CD14-positive monocyte (primary cell): ENCODE data around the gene LETM1. TPM values are rescaled to one million over a fixed set of nuclear protein-coding genes. Genes with fewer than 3 reads are reported as not detected.

Source experiments
- DNase-seq, 3 donors: peaks; one replicate each; pipeline ENCODE4 v3.0.0-alpha.2; 2011 to 2022
- H2AFZ ChIP-seq: 2 replicates; pipeline ENCODE4 v1.6.0; 2012; ENCODE audit warnings: mild to moderate bottlenecking, low read depth, low read length, inconsistent platforms; ENCODE audit not compliant: insufficient read depth, poor library complexity, severe bottlenecking
- H3K27ac ChIP-seq, 2 donors: 1 replicate in 1 of 2; 2 replicates in 1 of 2; pipeline ENCODE4 v1.5.1; 2012 to 2013; ENCODE audit warnings: low read length in 2 of 2, control low read depth in 1 of 2, inconsistent platforms in 1 of 2, low read depth in 1 of 2, mild to moderate bottlenecking in 1 of 2
- H3K27me3 ChIP-seq, 2 donors: one replicate each; pipeline versions ENCODE4 v1.6.0 to v1.6.1; 2011 to 2013; ENCODE audit warnings: low read length in 2 of 2; ENCODE audit not compliant: control insufficient read depth in 2 of 2, insufficient read depth in 2 of 2
- H3K36me3 ChIP-seq, 2 donors: replicated peaks in 1 of 2; 1 replicate in 1 of 2; 2 replicates in 1 of 2; pipeline versions ENCODE4 v1.5.1 to v1.6.1; 2012 to 2013; ENCODE audit warnings: low read length in 2 of 2, control low read depth in 1 of 2, inconsistent platforms in 1 of 2, mild to moderate bottlenecking in 1 of 2; ENCODE audit not compliant: insufficient read depth in 2 of 2, control insufficient read depth in 1 of 2
- H3K4me1 ChIP-seq, 2 donors: 1 replicate in 1 of 2; 2 replicates in 1 of 2; pipeline versions ENCODE4 v1.5.1 to v1.6.1; 2012 to 2013; ENCODE audit warnings: low read length in 2 of 2, control low read depth in 1 of 2, inconsistent platforms in 1 of 2, mild to moderate bottlenecking in 1 of 2, moderate library complexity in 1 of 2; ENCODE audit not compliant: insufficient read depth in 2 of 2, control insufficient read depth in 1 of 2
- H3K4me2 ChIP-seq: replicated peaks from 2 replicates; pipeline ENCODE3; 2012; ENCODE audit warnings: low read length, moderate library complexity, mild to moderate bottlenecking; ENCODE audit not compliant: poor library complexity, severe bottlenecking; ENCODE audit errors: extremely low read depth
- H3K4me3 ChIP-seq, 3 experiments: fragments of 200-600 bp in 1 of 3; sonication (generic) in 1 of 3; replicated peaks in 1 of 3; 1 replicate in 2 of 3; 2 replicates in 1 of 3; pipeline ENCODE4 v1.5.1; 2011 to 2013; ENCODE audit warnings: low read length in 3 of 3, mild to moderate bottlenecking in 3 of 3, control low read depth in 2 of 3, low read depth in 2 of 3, inconsistent platforms in 1 of 3, moderate library complexity in 1 of 3
- H3K79me2 ChIP-seq: 2 replicates; pipeline ENCODE4 v1.6.0; 2012; ENCODE audit warnings: mild to moderate bottlenecking, control low read depth, inconsistent platforms, low read length, moderate library complexity; ENCODE audit not compliant: insufficient read depth
- H3K9ac ChIP-seq: 2 replicates; pipeline ENCODE4 v1.6.0; 2017; ENCODE audit warnings: low read length, mild to moderate bottlenecking; ENCODE audit not compliant: insufficient read depth, poor library complexity, severe bottlenecking
- H3K9me3 ChIP-seq, 2 donors: replicated peaks in 1 of 2; 1 replicate in 1 of 2; 2 replicates in 1 of 2; pipeline versions ENCODE4 v1.5.1 to v1.6.1; 2012 to 2013; ENCODE audit warnings: low read length in 2 of 2, control low read depth in 1 of 2; ENCODE audit not compliant: control insufficient read depth in 1 of 2, insufficient read depth in 1 of 2
- H4K20me1 ChIP-seq: 2 replicates; pipeline ENCODE4 v1.6.0; 2012; ENCODE audit warnings: mild to moderate bottlenecking, low read length, control low read depth, moderate library complexity; ENCODE audit not compliant: insufficient read depth
- H3K27ac Mint-ChIP-seq, 7 donors: one replicate each; pipeline ENCODE4 v1.8.0; 2020; ENCODE audit warnings: mild to moderate bottlenecking in 7 of 7, mixed read lengths in 7 of 7, moderate library complexity in 6 of 7, inconsistent platforms in 2 of 7
- H3K27me3 Mint-ChIP-seq, 3 donors: one replicate each; pipeline ENCODE4 v1.8.0; 2021 to 2022; ENCODE audit warnings: low read depth in 3 of 3, mild to moderate bottlenecking in 3 of 3, mixed read lengths in 3 of 3, moderate library complexity in 3 of 3, inconsistent platforms in 1 of 3
- H3K36me3 Mint-ChIP-seq, 2 donors: one replicate each; pipeline ENCODE4 v1.8.0; 2020; ENCODE audit warnings: mixed read lengths in 2 of 2, inconsistent platforms in 1 of 2, mild to moderate bottlenecking in 1 of 2
- H3K4me1 Mint-ChIP-seq: one replicate; pipeline ENCODE4 v1.8.0; 2020; ENCODE audit warnings: mild to moderate bottlenecking, mixed read lengths
- H3K4me3 Mint-ChIP-seq, 2 donors: one replicate each; pipeline ENCODE4 v1.8.0; 2020; ENCODE audit warnings: mild to moderate bottlenecking in 2 of 2, mixed read lengths in 2 of 2, moderate library complexity in 1 of 2
- H3K9me3 Mint-ChIP-seq, 7 donors: one replicate each; pipeline ENCODE4 v1.8.0; 2020 to 2022; ENCODE audit warnings: mixed read lengths in 7 of 7, mild to moderate bottlenecking in 6 of 7, moderate library complexity in 6 of 7, inconsistent platforms in 2 of 7
- WGBS: methylation state at CpG from one replicate; pipeline ENCODE4 v1.1.5; 2013; ENCODE audit warnings: missing lambda C conversion rate; ENCODE audit not compliant: insufficient coverage; 5-methylcytosine and 5-hydroxymethylcytosine counted together
- intact Hi-C, 2 donors: fragments of 100-400 bp; cut with micrococcal nuclease; formaldehyde crosslinking; loops; one replicate each; pipeline versions ENCODE4 v1.15.0 to v1.15.1; 2023
- polyA plus RNA-seq, 3 donors: library from polyadenylated mRNA; depleted of rRNA in 1 of 3; unstranded in 2 of 3; stranded (reverse) in 1 of 3; fragments of 300-500 nt in 2 of 3; fragments of >200 nt in 1 of 3; fragmentation: Illumina TruSeq in 2 of 3; gene quantifications; 1 replicate in 2 of 3; 2 replicates in 1 of 3; pipeline ENCODE4 v1.2.3, GENCODE V29; 2012 to 2021
- TF ChIP-seq, protein P1 (sequence below): fragments of 200-600 bp; IDR thresholded peaks from one replicate; pipeline ENCODE4 v1.8.0; 2022; ENCODE audit warnings: antibody characterized with exemption, mild to moderate bottlenecking

Gene LETM1
- polyA plus RNA-seq, 3 donors, result 6.2 to 18.6 (median 9.0) TPM

DNA sequence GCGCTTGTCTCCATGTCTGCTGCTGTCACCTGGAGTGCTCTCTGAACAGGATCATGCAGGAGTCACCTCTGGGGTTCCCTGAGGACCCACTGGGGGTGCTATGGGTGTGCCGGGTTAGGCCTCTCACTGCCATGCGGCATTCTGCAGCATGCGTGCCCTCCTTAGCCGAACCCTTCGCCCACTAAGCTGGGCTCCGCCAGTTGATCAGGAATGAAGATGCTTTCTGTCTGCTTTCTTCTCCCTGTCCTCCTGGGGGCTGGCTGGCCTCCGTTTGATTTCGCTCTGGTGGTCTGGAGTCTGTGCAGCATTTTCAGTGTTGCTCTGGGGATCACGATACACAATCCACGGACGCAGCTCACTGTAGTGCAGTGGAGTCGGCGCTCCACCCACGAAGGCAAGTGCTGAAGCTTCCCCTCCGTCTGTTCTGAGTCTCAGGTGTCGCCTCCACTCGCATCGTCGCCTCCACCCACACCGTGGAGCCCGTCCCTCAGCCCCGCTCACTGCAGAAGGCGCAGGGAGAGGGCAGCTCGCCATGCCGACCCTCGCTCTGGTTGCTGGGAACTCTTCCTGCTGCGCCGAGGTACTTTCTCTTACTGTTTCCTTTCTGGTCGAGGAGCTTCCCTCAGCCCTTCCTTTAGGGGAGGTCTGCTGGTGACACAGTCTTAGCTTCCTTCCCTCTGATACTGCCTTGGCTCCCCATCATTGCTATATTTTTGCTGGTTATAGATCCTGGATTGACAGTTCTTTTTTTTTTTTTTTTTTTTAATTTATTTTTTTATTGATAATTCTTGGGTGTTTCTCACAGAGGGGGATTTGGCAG, 29.2 kb downstream of the LETM1 start:
- Mint-ChIP-seq H3K27ac (peak overlapping the region in 3 of 7 donors; percentile 7 to 54 (median 25)), H3K9me3 (peaks cover 0 to 2% (median 0%) of the 10 kb centered on the region in 7 donors)
- no peak overlapping the region for H3K27ac ChIP-seq

DNA sequence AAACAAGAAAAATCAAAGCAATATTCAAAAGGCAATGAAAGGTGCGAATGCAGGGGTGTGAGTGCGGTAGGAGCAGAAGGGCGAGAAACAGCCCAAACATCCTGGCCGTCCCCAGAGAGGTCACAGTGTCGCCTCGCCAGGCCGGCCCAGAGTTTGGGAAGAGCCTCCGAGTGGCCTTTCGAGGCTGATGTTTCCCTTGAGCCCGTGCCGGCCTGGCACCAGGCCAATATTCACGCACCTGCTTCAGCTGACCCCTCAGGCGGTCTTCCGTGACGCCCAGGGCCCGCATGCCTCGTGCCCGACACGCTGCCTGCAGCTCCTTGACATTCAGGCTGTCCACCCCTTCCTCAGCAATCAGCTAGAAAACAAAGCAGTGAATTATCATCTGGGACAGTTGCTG, 30.6 kb downstream of the LETM1 start:
- H3K9ac ChIP-seq, result no peak overlapping the region
- WGBS, result 96% methylated on average over 19 of the region's 19 CpGs
- H2AFZ ChIP-seq, result no peak overlapping the region
- H3K4me1 ChIP-seq, result no peaks in the 10 kb centered on the region
- no peaks in the 10 kb centered on the region for H3K9me3 ChIP-seq
- no peak overlapping the region for H3K4me2 ChIP-seq
- no peak overlapping the region for H3K4me3 ChIP-seq
- TF ChIP-seq, protein P1, sequence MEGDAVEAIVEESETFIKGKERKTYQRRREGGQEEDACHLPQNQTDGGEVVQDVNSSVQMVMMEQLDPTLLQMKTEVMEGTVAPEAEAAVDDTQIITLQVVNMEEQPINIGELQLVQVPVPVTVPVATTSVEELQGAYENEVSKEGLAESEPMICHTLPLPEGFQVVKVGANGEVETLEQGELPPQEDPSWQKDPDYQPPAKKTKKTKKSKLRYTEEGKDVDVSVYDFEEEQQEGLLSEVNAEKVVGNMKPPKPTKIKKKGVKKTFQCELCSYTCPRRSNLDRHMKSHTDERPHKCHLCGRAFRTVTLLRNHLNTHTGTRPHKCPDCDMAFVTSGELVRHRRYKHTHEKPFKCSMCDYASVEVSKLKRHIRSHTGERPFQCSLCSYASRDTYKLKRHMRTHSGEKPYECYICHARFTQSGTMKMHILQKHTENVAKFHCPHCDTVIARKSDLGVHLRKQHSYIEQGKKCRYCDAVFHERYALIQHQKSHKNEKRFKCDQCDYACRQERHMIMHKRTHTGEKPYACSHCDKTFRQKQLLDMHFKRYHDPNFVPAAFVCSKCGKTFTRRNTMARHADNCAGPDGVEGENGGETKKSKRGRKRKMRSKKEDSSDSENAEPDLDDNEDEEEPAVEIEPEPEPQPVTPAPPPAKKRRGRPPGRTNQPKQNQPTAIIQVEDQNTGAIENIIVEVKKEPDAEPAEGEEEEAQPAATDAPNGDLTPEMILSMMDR, result no peak
- peak overlapping the region in 2 of 7 donors; percentile 37 to 65 for H3K27ac Mint-ChIP-seq
- intact Hi-C loops, result no loop called here
- no peaks in the 10 kb centered on the region for H3K4me1 Mint-ChIP-seq
- no peaks in the 10 kb centered on the region for H3K9me3 Mint-ChIP-seq
- no peak overlapping the region for H3K4me3 Mint-ChIP-seq
- no peak for DNase-seq
- H3K27me3 ChIP-seq, result no peaks in the 10 kb centered on the region
- H3K36me3 Mint-ChIP-seq, result peaks cover 57 to 73% of the 10 kb centered on the region in 2 donors
- no peak overlapping the region for H3K27ac ChIP-seq
- H3K27me3 Mint-ChIP-seq, result no peaks in the 10 kb centered on the region
- peaks cover 49 to 76% of the 10 kb centered on the region in 2 donors for H3K36me3 ChIP-seq
- no peaks in the 10 kb centered on the region for H3K79me2 ChIP-seq
- no peaks in the 10 kb centered on the region for H4K20me1 ChIP-seq

More for the DNA sequence above, 29.2 kb downstream of the LETM1 start:
- no peak overlapping the region for H3K4me3 ChIP-seq
- DNase-seq, result no peak
- H3K27me3 Mint-ChIP-seq, result no peaks in the 10 kb centered on the region
- intact Hi-C loops, result no loop called here
- TF ChIP-seq, protein P1, result no peak
- H3K4me3 Mint-ChIP-seq, result no peak overlapping the region
- peaks cover 4% of the 10 kb centered on the region for H3K4me1 Mint-ChIP-seq
- H3K79me2 ChIP-seq, result no peaks in the 10 kb centered on the region
- no peaks in the 10 kb centered on the region for H3K27me3 ChIP-seq
- no peak overlapping the region for H2AFZ ChIP-seq
- WGBS, result 96% methylated on average over 17 of the region's 30 CpGs
- no peaks in the 10 kb centered on the region for H4K20me1 ChIP-seq
- H3K4me1 ChIP-seq, result no peaks in the 10 kb centered on the region
- H3K9me3 ChIP-seq, result no peaks in the 10 kb centered on the region
- H3K36me3 Mint-ChIP-seq, result peaks cover 65 to 75% of the 10 kb centered on the region in 2 donors
- no peak overlapping the region for H3K4me2 ChIP-seq
- no peak overlapping the region for H3K9ac ChIP-seq
- peaks cover 50 to 76% of the 10 kb centered on the region in 2 donors for H3K36me3 ChIP-seq
